Type B pancreatic cell (in vitro differentiated cells): ENCODE results near the gene PRND. TPM values are rescaled to one million over a fixed set of nuclear protein-coding genes. Genes with fewer than 3 reads are reported as not detected.

Experiments
- DNase-seq: peaks from one replicate; pipeline ENCODE4 v3.0.0; 2021; ENCODE audit warnings: mixed read lengths; ENCODE audit not compliant: unreplicated experiment; ENCODE audit errors: extremely low spot score
- H3K27ac Mint-ChIP-seq: 2 replicates; pipeline ENCODE4 v1.8.0; 2021; ENCODE audit warnings: mild to moderate bottlenecking, mixed read lengths
- H3K27me3 Mint-ChIP-seq: 2 replicates; pipeline ENCODE4 v1.8.0; 2021; ENCODE audit warnings: mixed read lengths
- H3K36me3 Mint-ChIP-seq: 2 replicates; pipeline ENCODE4 v1.8.0; 2021; ENCODE audit warnings: mixed read lengths
- H3K4me1 Mint-ChIP-seq: one replicate; pipeline ENCODE4 v1.8.0; 2021; ENCODE audit warnings: mixed read lengths; ENCODE audit not compliant: unreplicated experiment
- H3K4me3 Mint-ChIP-seq: 2 replicates; pipeline ENCODE4 v1.8.0; 2021; ENCODE audit warnings: mild to moderate bottlenecking, mixed read lengths
- H3K9me3 Mint-ChIP-seq: 2 replicates; pipeline ENCODE4 v1.8.0; 2021; ENCODE audit warnings: mixed read lengths
- CTCF ChIP-seq: fragments of 200-600 bp; sonication (generic); conservative IDR thresholded peaks from 2 replicates; pipeline ENCODE4 v1.5.0; 2021; ENCODE audit warnings: antibody characterized with exemption, mild to moderate bottlenecking
- total RNA-seq: library from RNA; stranded (reverse); gene quantifications from 2 replicates; pipeline ENCODE4 v1.2.1, GENCODE V29; 2021; ENCODE audit warnings: low replicate concordance

The PRND gene
- total RNA-seq, 1 donor from 2014 or later, result 0.48 TPM

GRCh38 chr20:4763723-4764510, 42.2 kb downstream of the PRND start:
- Mint-ChIP-seq H3K36me3 (no peaks in the 10 kb centered on the region), H3K4me3 (no peak overlapping the region), H3K27ac (no peak overlapping the region), H3K9me3 (no peaks in the 10 kb centered on the region), H3K27me3 (peaks cover 20% of the 10 kb centered on the region), H3K4me1 (no peaks in the 10 kb centered on the region)
- DNase-seq, result no peak
- TF ChIP-seq CTCF, result no peak

- no peak overlapping the region for H3K27ac Mint-ChIP-seq
- peaks cover 6% of the 10 kb centered on the region for H3K9me3 Mint-ChIP-seq
- H3K36me3 Mint-ChIP-seq, result no peaks in the 10 kb centered on the region
- H3K27me3 Mint-ChIP-seq, result peaks cover 28% of the 10 kb centered on the region
- H3K4me1 Mint-ChIP-seq, result no peaks in the 10 kb centered on the region
- no peak for DNase-seq
- no peak overlapping the region for H3K4me3 Mint-ChIP-seq
- TF ChIP-seq CTCF, result no peak
These were observed 43.1 kb downstream of the PRND start for GRCh38 chr20:4764805-4765204.

DNA sequence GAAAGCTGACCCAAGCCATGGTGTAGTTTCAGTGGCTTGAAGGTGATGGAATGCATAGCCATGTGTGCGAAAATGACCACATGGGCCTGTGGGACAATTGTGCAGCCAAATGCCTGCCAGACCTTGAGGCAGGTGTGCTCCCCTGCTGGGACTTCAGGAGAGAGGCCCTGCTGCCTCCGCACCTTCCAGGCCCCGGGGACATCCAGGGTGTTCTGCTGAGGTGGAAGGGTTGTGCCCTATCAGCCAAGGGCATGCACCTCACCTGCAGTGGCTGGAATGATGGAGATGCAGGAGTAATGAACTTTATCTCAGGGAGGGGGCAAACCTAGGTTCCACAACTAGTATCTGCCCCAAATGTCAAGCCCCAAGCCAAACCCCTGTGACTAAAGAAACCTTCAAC, 44.0 kb downstream of the PRND start:
- no peaks in the 10 kb centered on the region for H3K36me3 Mint-ChIP-seq
- DNase-seq, result no peak
- H3K27me3 Mint-ChIP-seq, result peaks cover 28% of the 10 kb centered on the region
- H3K9me3 Mint-ChIP-seq, result peaks cover 6% of the 10 kb centered on the region
- H3K4me3 Mint-ChIP-seq, result no peak overlapping the region
- H3K27ac Mint-ChIP-seq, result no peak overlapping the region
- no peaks in the 10 kb centered on the region for H3K4me1 Mint-ChIP-seq
- TF ChIP-seq CTCF, result no peak

- DNase-seq, result no peak
- Mint-ChIP-seq H3K36me3 (no peaks in the 10 kb centered on the region), H3K4me1 (no peaks in the 10 kb centered on the region), H3K4me3 (no peak overlapping the region), H3K9me3 (peaks cover 6% of the 10 kb centered on the region), H3K27me3 (peaks cover 22% of the 10 kb centered on the region), H3K27ac (no peak overlapping the region)
- TF ChIP-seq CTCF, result no peak
These were observed 44.9 kb downstream of the PRND start for GRCh38 chr20:4766631-4767030.

- peaks cover 6% of the 10 kb centered on the region for H3K9me3 Mint-ChIP-seq
- DNase-seq, result no peak
- no peaks in the 10 kb centered on the region for H3K36me3 Mint-ChIP-seq
- H3K27me3 Mint-ChIP-seq, result peaks cover 17% of the 10 kb centered on the region
- TF ChIP-seq CTCF, result no peak
- H3K4me1 Mint-ChIP-seq, result no peaks in the 10 kb centered on the region
- H3K4me3 Mint-ChIP-seq, result no peak overlapping the region
- no peak overlapping the region for H3K27ac Mint-ChIP-seq
These were observed 45.4 kb downstream of the PRND start for GRCh38 chr20:4767084-4767483.
